ENCODE data around the gene PIK3AP1.

DNA sequence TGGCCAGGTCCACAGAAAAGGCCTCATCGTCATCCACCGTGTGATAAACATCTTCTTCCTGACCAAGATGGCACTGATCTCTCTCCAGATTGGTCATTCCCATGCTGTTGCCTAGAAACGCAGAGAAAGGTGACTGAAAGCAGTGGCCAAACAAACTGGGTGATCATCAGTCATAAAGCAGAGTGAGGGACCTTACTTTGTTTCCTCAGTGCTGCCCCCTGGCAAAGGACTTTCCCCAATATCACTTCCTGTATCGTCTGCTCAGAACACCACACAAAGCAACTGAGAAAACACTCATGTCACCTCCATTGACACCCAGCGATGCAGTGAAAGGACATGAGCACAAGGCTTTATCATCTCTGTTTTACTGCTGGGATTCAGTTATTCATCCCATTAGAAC is 93.5 kb downstream of the PIK3AP1 start:
- TF ChIP-seq EZH2phosphoT487 (IDR thresholded peaks at IDR 0.05; ENCODE audit: insufficient read depth, low read depth) (no peak), EZH2 (IDR thresholded peaks at IDR 0.05; ENCODE audit: insufficient read depth, poor library complexity, severe bottlenecking) (no peak)
